ENCODE measurements around the gene BRMS1L.

DNA sequence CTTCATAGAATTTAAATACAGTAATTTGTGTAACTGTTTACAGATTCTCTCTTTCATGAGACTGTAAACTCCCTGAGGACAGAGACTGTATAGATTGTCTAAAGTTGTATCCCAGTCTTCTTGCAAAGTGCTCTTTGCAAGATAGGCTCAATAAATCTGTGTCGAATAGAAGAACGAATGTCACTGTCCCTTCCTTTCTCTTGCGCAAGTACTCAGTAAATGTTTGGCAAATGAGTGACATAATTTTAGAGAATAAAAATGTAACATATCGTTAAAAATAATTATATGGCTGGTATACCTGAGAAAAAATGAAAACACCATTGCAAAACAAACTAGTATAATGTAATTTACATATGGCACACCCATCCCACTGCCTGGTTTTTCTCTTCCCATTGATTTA is 15.2 kb upstream of the BRMS1L start:
- TF ChIP-seq, protein P1, sequence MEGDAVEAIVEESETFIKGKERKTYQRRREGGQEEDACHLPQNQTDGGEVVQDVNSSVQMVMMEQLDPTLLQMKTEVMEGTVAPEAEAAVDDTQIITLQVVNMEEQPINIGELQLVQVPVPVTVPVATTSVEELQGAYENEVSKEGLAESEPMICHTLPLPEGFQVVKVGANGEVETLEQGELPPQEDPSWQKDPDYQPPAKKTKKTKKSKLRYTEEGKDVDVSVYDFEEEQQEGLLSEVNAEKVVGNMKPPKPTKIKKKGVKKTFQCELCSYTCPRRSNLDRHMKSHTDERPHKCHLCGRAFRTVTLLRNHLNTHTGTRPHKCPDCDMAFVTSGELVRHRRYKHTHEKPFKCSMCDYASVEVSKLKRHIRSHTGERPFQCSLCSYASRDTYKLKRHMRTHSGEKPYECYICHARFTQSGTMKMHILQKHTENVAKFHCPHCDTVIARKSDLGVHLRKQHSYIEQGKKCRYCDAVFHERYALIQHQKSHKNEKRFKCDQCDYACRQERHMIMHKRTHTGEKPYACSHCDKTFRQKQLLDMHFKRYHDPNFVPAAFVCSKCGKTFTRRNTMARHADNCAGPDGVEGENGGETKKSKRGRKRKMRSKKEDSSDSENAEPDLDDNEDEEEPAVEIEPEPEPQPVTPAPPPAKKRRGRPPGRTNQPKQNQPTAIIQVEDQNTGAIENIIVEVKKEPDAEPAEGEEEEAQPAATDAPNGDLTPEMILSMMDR (IDR thresholded peaks at IDR 0.05) = no peak
- TF ChIP-seq POLR2A (IDR thresholded peaks at IDR 0.05) = no peak

Data from testis (tissue), 2 donors.